ENCODE measurements around the gene TOP3B. TPM values are rescaled to one million over a fixed set of nuclear protein-coding genes. Genes with fewer than 3 reads are reported as not detected.

TOP3B gene
- total and polyA plus RNA-seq, 10 of the 15 experiments (the other 5 are each of a cell fraction or from before 2014, with no cell fraction given), result 0.60 to 47.3 (median 33.7) TPM

- no peak for TF ChIP-seq HSF1 (IDR thresholded peaks at IDR 0.05; ENCODE audit: low read depth, low read length)
- no peak for TF ChIP-seq SPI1 (IDR thresholded peaks at IDR 0.05; ENCODE audit: borderline replicate concordance, insufficient read depth, low read depth, low read length)
- no peak for TF ChIP-seq POLR2A (IDR thresholded peaks at IDR 0.05; ENCODE audit: low read depth, low read length)
- TF ChIP-seq BACH1 (IDR thresholded peaks at IDR 0.05; ENCODE audit: borderline replicate concordance), result no peak
- TF ChIP-seq RELA (IDR thresholded peaks at IDR 0.05; ENCODE audit: borderline replicate concordance, partially characterized antibody), result no peak
- TF ChIP-seq MYC (IDR thresholded peaks at IDR 0.05; ENCODE audit: insufficient read depth, insufficient read length, insufficient replicate concordance, low read length, severe bottlenecking), result no peak
- TF ChIP-seq, protein P1, sequence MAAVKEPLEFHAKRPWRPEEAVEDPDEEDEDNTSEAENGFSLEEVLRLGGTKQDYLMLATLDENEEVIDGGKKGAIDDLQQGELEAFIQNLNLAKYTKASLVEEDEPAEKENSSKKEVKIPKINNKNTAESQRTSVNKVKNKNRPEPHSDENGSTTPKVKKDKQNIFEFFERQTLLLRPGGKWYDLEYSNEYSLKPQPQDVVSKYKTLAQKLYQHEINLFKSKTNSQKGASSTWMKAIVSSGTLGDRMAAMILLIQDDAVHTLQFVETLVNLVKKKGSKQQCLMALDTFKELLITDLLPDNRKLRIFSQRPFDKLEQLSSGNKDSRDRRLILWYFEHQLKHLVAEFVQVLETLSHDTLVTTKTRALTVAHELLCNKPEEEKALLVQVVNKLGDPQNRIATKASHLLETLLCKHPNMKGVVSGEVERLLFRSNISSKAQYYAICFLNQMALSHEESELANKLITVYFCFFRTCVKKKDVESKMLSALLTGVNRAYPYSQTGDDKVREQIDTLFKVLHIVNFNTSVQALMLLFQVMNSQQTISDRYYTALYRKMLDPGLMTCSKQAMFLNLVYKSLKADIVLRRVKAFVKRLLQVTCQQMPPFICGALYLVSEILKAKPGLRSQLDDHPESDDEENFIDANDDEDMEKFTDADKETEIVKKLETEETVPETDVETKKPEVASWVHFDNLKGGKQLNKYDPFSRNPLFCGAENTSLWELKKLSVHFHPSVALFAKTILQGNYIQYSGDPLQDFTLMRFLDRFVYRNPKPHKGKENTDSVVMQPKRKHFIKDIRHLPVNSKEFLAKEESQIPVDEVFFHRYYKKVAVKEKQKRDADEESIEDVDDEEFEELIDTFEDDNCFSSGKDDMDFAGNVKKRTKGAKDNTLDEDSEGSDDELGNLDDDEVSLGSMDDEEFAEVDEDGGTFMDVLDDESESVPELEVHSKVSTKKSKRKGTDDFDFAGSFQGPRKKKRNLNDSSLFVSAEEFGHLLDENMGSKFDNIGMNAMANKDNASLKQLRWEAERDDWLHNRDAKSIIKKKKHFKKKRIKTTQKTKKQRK (IDR thresholded peaks at IDR 0.05; ENCODE audit: low read depth, low read length), result no peak
- no peak for TF ChIP-seq ZZZ3 (IDR thresholded peaks at IDR 0.05; ENCODE audit: control insufficient read depth, insufficient read length, low read depth)
- no peak for TF ChIP-seq TCF12 (IDR thresholded peaks at IDR 0.05; ENCODE audit: low read depth, low read length)
Observed at GRCh38 chr22:21922370-21923162, 60.0 kb downstream of the TOP3B start (continued).
